Breast epithelium (tissue), 4 donors: Measurements from ENCODE around the gene GABRB3. TPM values are rescaled to one million over a fixed set of nuclear protein-coding genes. Genes with fewer than 3 reads are reported as not detected.
A peak's percentile ranks its signal among the peaks of the same experiment; 100 is the strongest.

Experiments used
- DNase-seq, 2 donors: peaks; one replicate each; pipeline ENCODE4 v3.0.0-alpha.2; 2019; ENCODE audit warnings: low spot score in 2 of 2
- H3K27ac ChIP-seq, 2 donors: fragments of 200-600 bp; sonication (generic) in 1 of 2; one replicate each; pipeline ENCODE4 v1.5.1; 2016 to 2019; ENCODE audit warnings: mild to moderate bottlenecking in 1 of 2
- H3K27me3 ChIP-seq, 2 donors: fragments of 200-600 bp; sonication (generic) in 1 of 2; one replicate each; pipeline versions ENCODE4 v1.5.1 to v1.6.0; 2017 to 2019; ENCODE audit warnings: control low read depth in 1 of 2, mild to moderate bottlenecking in 1 of 2
- H3K36me3 ChIP-seq: fragments of 200-600 bp; one replicate; pipeline ENCODE4 v1.5.1; 2019
- H3K4me1 ChIP-seq, 2 donors: fragments of 200-600 bp; sonication (generic); one replicate each; pipeline ENCODE4 v1.5.1; 2016 to 2019; ENCODE audit warnings: control low read depth in 1 of 2
- H3K4me3 ChIP-seq, 3 donors: fragments of 200-600 bp; sonication (generic); 1 replicate in 2 of 3; 2 replicates in 1 of 3; pipeline ENCODE4 v1.5.1; 2016 to 2019; ENCODE audit warnings: mild to moderate bottlenecking in 3 of 3, moderate library complexity in 2 of 3
- H3K9me3 ChIP-seq, 2 donors: fragments of 200-600 bp; sonication (generic) in 1 of 2; one replicate each; pipeline ENCODE4 v1.5.1; 2016 to 2019; ENCODE audit warnings: control low read depth in 1 of 2
- POLR2A ChIP-seq: fragments of 450-650 bp; IDR thresholded peaks from one replicate; pipeline ENCODE4 v1.6.1; 2016; ENCODE audit warnings: antibody characterized with exemption, mild to moderate bottlenecking, moderate library complexity
- POLR2AphosphoS5 ChIP-seq, 3 donors: sonication (generic); formaldehyde crosslinking; IDR thresholded peaks; one replicate each; pipeline ENCODE4 v1.6.1; 2017; ENCODE audit warnings: antibody characterized with exemption in 3 of 3
- intact Hi-C: fragments of 100-400 bp; cut with DNase I; formaldehyde crosslinking; loops from one replicate; pipeline ENCODE4 v1.15.1; 2023; ENCODE audit warnings: low total_unique reads
- total RNA-seq, 3 donors: library from RNA; depleted of rRNA; stranded (reverse); fragments of >200 nt; gene quantifications; one replicate each; pipeline ENCODE4 v1.1.0, GENCODE V29; 2016
- TF ChIP-seq, protein P1 (sequence below), 3 donors: fragments of 450-650 bp; IDR thresholded peaks; one replicate each; pipeline ENCODE4 v1.5.1; 2016 to 2017; ENCODE audit warnings: antibody characterized with exemption in 3 of 3, mild to moderate bottlenecking in 3 of 3, moderate library complexity in 3 of 3

Gene GABRB3
- total RNA-seq, 3 donors from 2014 or later = 0.98 to 1.8 (median 1.1) TPM

DNA sequence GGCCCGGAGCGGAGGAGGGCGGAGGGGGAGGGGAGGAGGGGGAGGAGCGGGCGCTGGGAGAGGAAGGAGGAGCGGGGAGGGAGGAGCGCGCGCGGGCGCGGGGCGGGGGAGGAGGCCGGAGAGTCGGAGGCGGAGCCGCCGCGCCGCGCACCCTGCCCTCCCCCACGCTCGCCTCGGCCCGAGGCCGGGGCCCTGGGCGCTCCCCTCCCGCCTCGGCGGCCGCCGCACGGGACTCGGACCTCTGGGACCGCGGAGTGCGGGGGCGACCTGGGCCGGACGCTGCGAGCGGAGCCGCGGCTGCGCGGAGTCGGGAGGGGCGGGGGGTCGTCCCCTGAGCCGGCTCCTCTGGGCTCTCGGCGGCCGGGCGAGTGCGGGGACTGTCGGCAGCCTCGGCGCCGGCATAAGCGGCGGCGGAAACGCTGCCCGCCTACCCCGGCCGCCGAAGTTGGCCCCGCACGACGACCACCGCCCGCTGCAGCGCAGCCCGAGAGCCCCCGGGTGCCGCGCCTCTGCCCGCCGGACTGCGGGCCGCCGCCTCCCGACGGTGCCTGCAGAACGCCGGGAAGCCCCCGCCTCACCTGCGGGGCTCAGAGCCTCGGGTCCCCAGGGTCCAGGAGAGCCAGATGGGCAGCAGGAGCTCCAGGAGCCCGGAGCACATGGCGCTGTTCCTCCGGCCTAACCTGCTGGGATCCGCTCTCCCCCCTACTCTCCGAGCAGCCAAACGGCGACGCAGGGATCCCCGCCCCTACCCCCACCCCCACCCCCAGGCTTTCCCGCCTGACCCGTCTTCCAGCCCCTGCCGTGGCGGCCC is 406 bp upstream of the GABRB3 start:
- DNase-seq = no peak
- Histone ChIP-seq H3K4me1 (peaks cover 0 to 4% of the 10 kb centered on the region in 2 donors), H3K9me3 (no peaks in the 10 kb centered on the region), H3K4me3 (peak overlapping the region; percentile 25 to 74 (median 54)), H3K36me3 (no peaks in the 10 kb centered on the region), H3K27ac (no peak overlapping the region), H3K27me3 (peaks cover 4 to 39% of the 10 kb centered on the region in 2 donors)
- intact Hi-C loops = no loop called here
- TF ChIP-seq POLR2AphosphoS5 (IDR thresholded peaks at IDR 0.05) (no peak), POLR2A (no peak)
- TF ChIP-seq, protein P1, sequence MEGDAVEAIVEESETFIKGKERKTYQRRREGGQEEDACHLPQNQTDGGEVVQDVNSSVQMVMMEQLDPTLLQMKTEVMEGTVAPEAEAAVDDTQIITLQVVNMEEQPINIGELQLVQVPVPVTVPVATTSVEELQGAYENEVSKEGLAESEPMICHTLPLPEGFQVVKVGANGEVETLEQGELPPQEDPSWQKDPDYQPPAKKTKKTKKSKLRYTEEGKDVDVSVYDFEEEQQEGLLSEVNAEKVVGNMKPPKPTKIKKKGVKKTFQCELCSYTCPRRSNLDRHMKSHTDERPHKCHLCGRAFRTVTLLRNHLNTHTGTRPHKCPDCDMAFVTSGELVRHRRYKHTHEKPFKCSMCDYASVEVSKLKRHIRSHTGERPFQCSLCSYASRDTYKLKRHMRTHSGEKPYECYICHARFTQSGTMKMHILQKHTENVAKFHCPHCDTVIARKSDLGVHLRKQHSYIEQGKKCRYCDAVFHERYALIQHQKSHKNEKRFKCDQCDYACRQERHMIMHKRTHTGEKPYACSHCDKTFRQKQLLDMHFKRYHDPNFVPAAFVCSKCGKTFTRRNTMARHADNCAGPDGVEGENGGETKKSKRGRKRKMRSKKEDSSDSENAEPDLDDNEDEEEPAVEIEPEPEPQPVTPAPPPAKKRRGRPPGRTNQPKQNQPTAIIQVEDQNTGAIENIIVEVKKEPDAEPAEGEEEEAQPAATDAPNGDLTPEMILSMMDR (IDR thresholded peaks at IDR 0.05) = no peak

DNA sequence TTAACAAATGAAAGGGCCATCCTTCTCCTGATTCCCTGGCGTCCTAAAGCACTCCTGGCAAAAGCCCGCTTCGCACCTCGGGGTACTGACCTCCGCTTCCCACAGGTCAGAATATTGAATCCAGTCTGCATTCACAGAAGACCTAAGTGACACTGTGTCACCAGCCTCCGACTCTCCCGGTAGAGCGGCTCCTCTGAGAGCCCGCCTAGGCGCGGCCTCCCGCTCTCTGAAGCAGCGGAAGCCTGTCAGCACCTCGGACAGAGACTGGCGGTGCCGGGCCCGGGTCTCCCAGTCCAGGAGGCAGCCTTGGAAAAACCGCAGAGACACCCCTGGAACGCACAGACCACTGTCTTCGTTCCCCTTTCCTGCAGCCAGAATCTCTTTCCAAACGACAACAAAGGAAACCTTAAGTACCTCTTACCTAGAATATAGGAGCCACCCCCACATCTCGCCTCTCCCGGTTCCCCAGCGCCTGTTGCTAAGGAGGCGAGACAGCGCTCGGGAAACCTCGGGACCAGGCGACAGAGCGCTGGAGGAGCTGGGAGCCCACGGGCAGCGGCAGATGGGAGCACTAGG is 1.2 kb downstream of the GABRB3 start:
- H3K4me3 ChIP-seq = peak overlapping the region; percentile 25 to 74 (median 54)
- H3K9me3 ChIP-seq = no peaks in the 10 kb centered on the region
- H3K36me3 ChIP-seq = no peaks in the 10 kb centered on the region
- no peak for DNase-seq
- H3K27ac ChIP-seq = no peak overlapping the region
- intact Hi-C loops = no loop called here
- peaks cover 0 to 4% of the 10 kb centered on the region in 2 donors for H3K4me1 ChIP-seq
- TF ChIP-seq POLR2A (no peak), POLR2AphosphoS5 (IDR thresholded peaks at IDR 0.05) (no peak)
- TF ChIP-seq, protein P1 (IDR thresholded peaks at IDR 0.05) = no peak
- peaks cover 4 to 39% of the 10 kb centered on the region in 2 donors for H3K27me3 ChIP-seq

DNA sequence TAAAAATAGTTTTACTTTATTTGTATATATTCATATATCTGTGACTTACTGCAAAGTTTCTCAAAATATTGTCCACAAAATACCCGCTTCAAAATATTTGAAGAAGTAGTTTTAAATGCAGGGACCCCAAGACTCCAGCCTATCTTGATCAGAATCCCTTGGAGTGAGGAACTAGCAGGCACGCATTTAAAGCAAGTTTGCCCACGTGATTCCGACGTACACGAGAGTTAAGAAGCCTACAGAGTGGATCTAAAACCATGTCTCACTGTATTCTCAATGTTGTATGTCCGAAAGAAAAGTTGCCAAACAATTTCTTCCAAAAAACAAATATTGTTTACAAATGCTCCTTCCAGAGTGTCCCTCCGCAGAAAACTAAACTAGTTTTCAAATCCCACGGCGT is 1.7 kb downstream of the GABRB3 start:
- Histone ChIP-seq H3K36me3 (no peaks in the 10 kb centered on the region), H3K27ac (no peak overlapping the region), H3K4me1 (peaks cover 0 to 4% of the 10 kb centered on the region in 2 donors), H3K27me3 (peaks cover 4 to 39% of the 10 kb centered on the region in 2 donors), H3K9me3 (no peaks in the 10 kb centered on the region), H3K4me3 (no peak overlapping the region)
- no peak for TF ChIP-seq POLR2AphosphoS5 (IDR thresholded peaks at IDR 0.05)
- intact Hi-C loops = no loop called here
- DNase-seq = no peak

DNA sequence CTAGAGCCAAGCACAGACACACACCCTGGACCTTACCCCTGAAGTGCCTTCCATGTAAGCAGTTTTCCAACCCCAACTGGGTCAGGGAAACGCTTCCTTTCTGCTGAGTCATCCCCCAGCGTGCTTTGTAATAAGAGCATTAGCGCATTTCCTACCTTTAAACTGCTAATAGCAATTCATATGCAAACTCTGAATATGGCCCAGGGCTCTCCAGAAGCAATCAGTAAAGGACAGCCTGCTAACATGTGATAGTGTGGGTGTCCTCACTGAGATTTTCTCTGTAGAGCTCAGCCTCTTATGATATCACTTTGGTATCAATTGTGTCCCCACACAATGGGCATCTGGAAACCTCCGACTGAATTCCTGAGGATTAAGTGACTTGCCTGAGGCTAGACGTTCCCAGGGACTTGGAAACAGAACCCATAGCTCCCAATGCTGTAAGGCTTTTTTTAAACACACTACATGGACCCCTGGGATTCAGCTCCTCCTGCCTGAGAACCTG is 5.6 kb downstream of the GABRB3 start:
- no peak overlapping the region for H3K27ac ChIP-seq
- no peak overlapping the region for H3K4me3 ChIP-seq
- no peaks in the 10 kb centered on the region for H3K9me3 ChIP-seq
- no peak for TF ChIP-seq POLR2AphosphoS5 (IDR thresholded peaks at IDR 0.05)
- H3K4me1 ChIP-seq = peaks cover 0 to 4% of the 10 kb centered on the region in 2 donors
- peaks cover 0 to 14% of the 10 kb centered on the region in 2 donors for H3K27me3 ChIP-seq
- intact Hi-C loops = no loop called here
- no peak for DNase-seq
- no peaks in the 10 kb centered on the region for H3K36me3 ChIP-seq

DNA sequence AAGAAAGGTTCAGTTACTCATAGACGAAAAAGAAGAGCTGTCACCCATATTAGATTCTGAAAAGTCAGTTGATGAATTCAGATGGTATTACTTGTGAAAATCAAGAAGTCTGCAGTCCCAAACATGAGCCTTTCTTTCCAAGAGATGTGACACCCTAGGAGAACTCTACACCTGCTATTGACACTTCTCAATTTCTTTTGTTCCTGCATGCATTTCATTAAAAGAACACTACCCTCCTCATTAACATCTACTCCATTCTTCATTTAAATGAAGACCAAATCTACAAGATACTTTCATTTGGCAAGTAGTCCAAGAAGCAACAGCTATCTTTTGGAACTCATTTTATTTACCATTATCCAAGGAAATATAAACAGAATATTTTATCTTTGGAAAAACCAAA is 6.6 kb downstream of the GABRB3 start:
- Histone ChIP-seq H3K27ac (no peak overlapping the region), H3K9me3 (no peaks in the 10 kb centered on the region), H3K4me3 (no peak overlapping the region), H3K4me1 (no peaks in the 10 kb centered on the region), H3K27me3 (peaks cover 0 to 5% of the 10 kb centered on the region in 2 donors), H3K36me3 (no peaks in the 10 kb centered on the region)
- no peak for TF ChIP-seq POLR2A
- TF ChIP-seq POLR2AphosphoS5 (IDR thresholded peaks at IDR 0.05) = no peak
- TF ChIP-seq, protein P1 (IDR thresholded peaks at IDR 0.05) = no peak
- no peak for DNase-seq
- intact Hi-C loops = no loop called here

DNA sequence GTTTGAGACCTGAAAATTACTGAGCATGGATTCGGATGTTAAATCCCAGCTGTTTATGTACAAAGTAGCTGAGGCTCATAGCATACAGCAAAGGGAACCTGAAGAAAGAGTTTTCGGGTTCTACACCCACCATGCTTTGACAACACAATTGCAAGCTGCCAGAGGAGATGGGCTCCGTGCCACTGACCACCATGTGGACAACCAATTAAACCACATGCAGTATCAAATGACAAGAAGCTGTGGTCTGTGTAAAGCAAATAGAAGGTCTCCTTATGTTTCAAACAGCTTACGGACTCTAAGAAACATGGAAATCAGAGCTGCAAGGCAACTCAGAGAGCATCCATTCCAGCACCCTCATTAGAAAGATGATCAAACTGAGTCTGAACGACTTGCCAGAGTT is 12.9 kb downstream of the GABRB3 start:
- no peaks in the 10 kb centered on the region for H3K4me1 ChIP-seq
- intact Hi-C loops = no loop called here
- H3K9me3 ChIP-seq = no peaks in the 10 kb centered on the region
- DNase-seq = no peak
- TF ChIP-seq POLR2AphosphoS5 (IDR thresholded peaks at IDR 0.05) (no peak), POLR2A (no peak)
- TF ChIP-seq, protein P1 (IDR thresholded peaks at IDR 0.05) = no peak
- no peak overlapping the region for H3K27ac ChIP-seq
- peaks cover 0 to 3% of the 10 kb centered on the region in 2 donors for H3K27me3 ChIP-seq
- no peaks in the 10 kb centered on the region for H3K36me3 ChIP-seq
- H3K4me3 ChIP-seq = no peak overlapping the region
